Measurements from ENCODE around the gene RAET1G. TPM values are rescaled to one million over a fixed set of nuclear protein-coding genes. Genes with fewer than 3 reads are reported as not detected.
"Not testable (repeated sequence)": the region's sequence is repeated elsewhere in the genome, so short reads cannot be mapped to it uniquely, and the experiment has no call there.

Gene RAET1G
- total RNA-seq, 6 donors from 2014 or later = 0.37 to 2.1 (median 0.75) TPM; not detected in 2

- 31 to 32% methylated on average over 33 of the region's 33 CpGs for WGBS, 2 donors
- ATAC-seq (ENCODE audit: low FRiP score in 2 of 2) (no peak), DNase-seq (peak in 1 of 2 donors; percentile 72)
- Histone ChIP-seq H3K4me3 (peak overlapping the region; percentile 28 to 61 (median 51)), H3K4me1 (peaks cover 22 to 38% (median 29%) of the 10 kb centered on the region in 4 donors), H3K27ac (no peak overlapping the region), H3K9me3 (no peaks in the 10 kb centered on the region), H3K36me3 (no peaks in the 10 kb centered on the region), H3K27me3 (peaks cover 0 to 6% (median 1%) of the 10 kb centered on the region in 4 donors)
- no peak for TF ChIP-seq EP300 (IDR thresholded peaks at IDR 0.05)
- TF ChIP-seq, protein P1, sequence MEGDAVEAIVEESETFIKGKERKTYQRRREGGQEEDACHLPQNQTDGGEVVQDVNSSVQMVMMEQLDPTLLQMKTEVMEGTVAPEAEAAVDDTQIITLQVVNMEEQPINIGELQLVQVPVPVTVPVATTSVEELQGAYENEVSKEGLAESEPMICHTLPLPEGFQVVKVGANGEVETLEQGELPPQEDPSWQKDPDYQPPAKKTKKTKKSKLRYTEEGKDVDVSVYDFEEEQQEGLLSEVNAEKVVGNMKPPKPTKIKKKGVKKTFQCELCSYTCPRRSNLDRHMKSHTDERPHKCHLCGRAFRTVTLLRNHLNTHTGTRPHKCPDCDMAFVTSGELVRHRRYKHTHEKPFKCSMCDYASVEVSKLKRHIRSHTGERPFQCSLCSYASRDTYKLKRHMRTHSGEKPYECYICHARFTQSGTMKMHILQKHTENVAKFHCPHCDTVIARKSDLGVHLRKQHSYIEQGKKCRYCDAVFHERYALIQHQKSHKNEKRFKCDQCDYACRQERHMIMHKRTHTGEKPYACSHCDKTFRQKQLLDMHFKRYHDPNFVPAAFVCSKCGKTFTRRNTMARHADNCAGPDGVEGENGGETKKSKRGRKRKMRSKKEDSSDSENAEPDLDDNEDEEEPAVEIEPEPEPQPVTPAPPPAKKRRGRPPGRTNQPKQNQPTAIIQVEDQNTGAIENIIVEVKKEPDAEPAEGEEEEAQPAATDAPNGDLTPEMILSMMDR (IDR thresholded peaks at IDR 0.05) = no peak
- no peak for TF ChIP-seq POLR2A (IDR thresholded peaks at IDR 0.05)
- no peak for TF ChIP-seq POLR2AphosphoS5 (IDR thresholded peaks at IDR 0.05)
Observed at GRCh38 chr6:149923327-149923986, 536 bp upstream of the RAET1G start.

DNA sequence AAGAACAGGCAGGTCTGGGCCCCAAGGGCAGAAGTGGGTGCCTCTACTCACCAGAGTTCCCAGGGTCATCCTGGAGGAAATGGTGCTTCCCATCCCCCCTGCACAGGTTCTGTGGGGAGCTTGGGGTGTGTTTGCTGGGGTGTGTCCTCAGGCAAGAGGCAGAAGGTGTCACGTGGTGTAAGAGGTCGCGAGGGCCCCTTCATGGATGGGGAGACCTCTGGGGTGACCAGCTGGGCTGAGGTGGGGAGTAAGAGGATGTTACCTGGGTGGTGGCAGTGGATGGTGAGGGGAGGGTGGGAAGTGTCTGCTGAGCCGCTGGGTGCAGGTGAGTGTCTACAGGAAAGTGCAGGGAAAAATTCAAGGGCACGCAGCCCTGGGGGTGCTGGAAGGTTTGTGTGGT is 830 bp downstream of the RAET1G start:
- WGBS, 2 donors = 55 to 65% methylated on average over 5 of the region's 5 CpGs
- ATAC-seq (ENCODE audit: low FRiP score in 2 of 2); H3K36me3 ChIP-seq; H3K9me3 ChIP-seq; H3K27me3 ChIP-seq; H3K27ac ChIP-seq: not testable (repeated sequence)
- peak in 1 of 2 donors; percentile 15 for DNase-seq
- H3K4me1 ChIP-seq = peaks cover 22 to 38% (median 29%) of the 10 kb centered on the region in 4 donors
- H3K4me3 ChIP-seq = peak overlapping the region in 3 of 4 donors; percentile 47 to 61 (median 55)

DNA sequence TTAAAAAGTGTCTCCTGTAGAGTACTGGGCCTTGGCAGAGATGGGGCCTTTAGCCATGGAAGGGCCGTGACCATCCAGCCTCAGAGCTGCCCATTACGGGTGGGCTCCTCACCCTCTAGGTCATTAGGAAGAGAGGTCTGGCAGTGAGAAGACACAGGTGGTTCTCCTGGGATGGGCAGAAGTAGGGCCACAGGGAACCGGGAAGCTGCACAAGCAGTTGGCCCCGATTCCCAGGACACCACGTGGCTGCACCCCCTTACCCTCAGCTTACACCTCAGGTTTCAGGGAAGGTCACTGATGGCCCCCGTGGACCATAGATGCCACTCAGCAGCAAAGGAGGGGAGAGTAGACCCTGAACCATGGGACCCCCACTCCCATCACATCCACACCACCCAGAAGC is 1.6 kb downstream of the RAET1G start:
- DNase-seq (no peak), ATAC-seq (ENCODE audit: low FRiP score in 2 of 2) (no peak)
- Histone ChIP-seq H3K27me3 (peaks cover 0 to 6% (median 1%) of the 10 kb centered on the region in 4 donors), H3K36me3 (no peaks in the 10 kb centered on the region), H3K4me1 (peaks cover 21 to 36% (median 28%) of the 10 kb centered on the region in 4 donors), H3K27ac (no peak overlapping the region), H3K4me3 (no peak overlapping the region), H3K9me3 (no peaks in the 10 kb centered on the region)
- 81 to 86% methylated on average over 5 to 6 of the region's 6 CpGs for WGBS, 2 donors
- TF ChIP-seq POLR2AphosphoS5 (IDR thresholded peaks at IDR 0.05) (no peak), POLR2A (IDR thresholded peaks at IDR 0.05) (no peak), EP300 (IDR thresholded peaks at IDR 0.05) (no peak)
- TF ChIP-seq, protein P1 (IDR thresholded peaks at IDR 0.05) = no peak

DNA sequence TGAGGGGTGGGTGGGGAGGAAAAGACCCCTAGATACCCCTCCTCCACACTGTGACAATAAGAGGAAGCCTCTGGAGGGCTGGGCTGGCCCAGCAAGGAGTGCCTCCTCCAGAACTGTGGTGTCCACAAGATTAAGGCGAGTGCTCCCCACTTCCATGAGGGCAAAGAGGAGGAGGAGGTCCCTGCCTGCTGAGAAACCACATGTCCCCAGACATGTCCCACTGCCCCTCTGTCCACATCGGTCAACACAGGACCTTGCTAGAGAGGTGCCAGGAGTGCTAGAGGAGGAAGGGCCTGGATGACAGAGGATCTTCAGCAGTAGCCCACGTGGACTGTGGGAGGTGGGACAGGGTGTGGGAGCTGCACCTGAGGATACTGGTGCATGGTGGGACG is 3.1 kb downstream of the RAET1G start:
- WGBS, 2 donors = 88 to 90% methylated on average over 3 to 4 of the region's 4 CpGs
- DNase-seq = no peak
- Histone ChIP-seq H3K36me3 (no peaks in the 10 kb centered on the region), H3K9me3 (no peaks in the 10 kb centered on the region), H3K4me1 (peaks cover 10 to 21% (median 15%) of the 10 kb centered on the region in 4 donors), H3K4me3 (no peak overlapping the region), H3K27ac (no peak overlapping the region), H3K27me3 (peaks cover 0 to 3% (median under 1%) of the 10 kb centered on the region in 4 donors)
- no peak for ATAC-seq (ENCODE audit: low FRiP score in 2 of 2)
- TF ChIP-seq EP300 (IDR thresholded peaks at IDR 0.05) (no peak), POLR2AphosphoS5 (IDR thresholded peaks at IDR 0.05) (no peak), POLR2A (IDR thresholded peaks at IDR 0.05) (no peak)
- TF ChIP-seq, protein P1 (IDR thresholded peaks at IDR 0.05) = no peak

DNA sequence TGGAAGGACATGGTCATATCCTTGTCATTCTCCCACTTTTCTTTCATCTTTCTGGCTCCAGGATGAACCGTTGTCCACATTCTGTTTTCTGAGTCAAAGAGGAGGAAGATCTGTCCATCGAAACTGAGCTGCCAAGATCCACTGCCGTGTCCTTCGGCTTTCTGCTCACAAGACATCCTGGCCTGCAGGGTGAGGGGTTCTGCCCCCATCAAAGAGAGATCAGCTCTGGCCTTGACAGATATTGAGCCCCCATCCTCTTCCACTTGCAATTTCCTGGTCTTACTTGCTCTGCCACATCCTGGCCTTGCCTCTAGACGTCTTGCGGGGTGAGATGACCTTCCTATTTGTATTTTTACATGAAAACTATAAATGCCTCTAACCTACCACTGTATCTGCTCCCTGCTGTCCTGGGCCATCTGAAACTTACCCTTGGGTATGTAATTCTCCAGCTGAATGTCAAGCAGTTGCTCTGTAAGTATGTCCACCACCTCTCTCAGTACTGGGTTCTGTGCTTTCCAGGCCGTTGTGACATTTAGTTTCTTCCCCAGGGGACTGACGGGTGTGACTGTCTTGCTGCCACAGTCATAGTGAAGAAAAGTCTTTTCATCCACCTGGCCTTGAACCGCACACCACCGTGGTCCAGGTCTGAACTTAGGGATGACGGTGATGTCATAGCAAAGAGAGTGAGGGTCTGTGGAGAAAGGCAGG is 3.6 kb downstream of the RAET1G start:
- not testable (repeated sequence) for DNase-seq, H3K27ac ChIP-seq, H3K4me3 ChIP-seq

More for the DNA sequence above, 3.6 kb downstream of the RAET1G start:
- not testable (repeated sequence) for ATAC-seq (ENCODE audit: low FRiP score in 2 of 2); H3K9me3 ChIP-seq; H3K27me3 ChIP-seq; H3K36me3 ChIP-seq
- 86 to 88% methylated on average over 7 to 11 of the region's 11 CpGs for WGBS, 2 donors
- peaks cover 10 to 17% (median 13%) of the 10 kb centered on the region in 4 donors for H3K4me1 ChIP-seq

Measured in upper lobe of left lung (tissue), 6 donors.